Measurements from ENCODE around the gene TRIM65.

The TRIM65 gene

GRCh38 chr17:75896415-75897159 is at the start of gene TRIM65:
Gene TRIM65, minus strand, starts transcription at chr17:75896951. Its CDS starts 14 bp downstream, at chr17:75896937.
- DNase-seq: peak; percentile 80

GRCh38 chr17:75945211-75945610 is 48.5 kb upstream of the TRIM65 start:
- no peak for DNase-seq

- no peak for DNase-seq
These were observed 46.7 kb upstream of the TRIM65 start for GRCh38 chr17:75943491-75943890.

GRCh38 chr17:75942473-75942872 is 45.7 kb upstream of the TRIM65 start:
- no peak for DNase-seq

GRCh38 chr17:75941442-75941819 is 44.7 kb upstream of the TRIM65 start:
- no peak for DNase-seq

- DNase-seq: peak; percentile 88
These were observed 44.1 kb upstream of the TRIM65 start, which contains the start of gene FBF1 for GRCh38 chr17:75940727-75941441. Gene FBF1, minus strand, starts transcription at chr17:75941042. Its CDS starts 2,893 bp downstream, at chr17:75938149.

- no peak for DNase-seq
These were observed 40.9 kb upstream of the TRIM65 start for GRCh38 chr17:75937652-75938051.

GRCh38 chr17:75933808-75934207 is 37.1 kb upstream of the TRIM65 start:
- DNase-seq: no peak

GRCh38 chr17:75932852-75933251 is 36.1 kb upstream of the TRIM65 start:
- DNase-seq: no peak

GRCh38 chr17:75931062-75931461 is 34.3 kb upstream of the TRIM65 start:
- DNase-seq: no peak

- no peak for DNase-seq
These were observed 30.7 kb upstream of the TRIM65 start for GRCh38 chr17:75927286-75927922.

- DNase-seq: no peak
These were observed 29.7 kb upstream of the TRIM65 start for GRCh38 chr17:75926456-75926855.

- DNase-seq: no peak
These were observed 29.2 kb upstream of the TRIM65 start for GRCh38 chr17:75925912-75926311.

- DNase-seq: no peak
These were observed 28.4 kb upstream of the TRIM65 start for GRCh38 chr17:75925103-75925502.

- no peak for DNase-seq
These were observed 26.5 kb upstream of the TRIM65 start for GRCh38 chr17:75922963-75923874.

GRCh38 chr17:75922173-75922961 is 25.6 kb upstream of the TRIM65 start:
- DNase-seq: no peak

- DNase-seq: no peak
These were observed 24.8 kb upstream of the TRIM65 start for GRCh38 chr17:75921596-75921995.

- DNase-seq: no peak
These were observed 23.4 kb upstream of the TRIM65 start for GRCh38 chr17:75920045-75920560.

- no peak for DNase-seq
These were observed 22.9 kb upstream of the TRIM65 start for GRCh38 chr17:75919611-75920010.

GRCh38 chr17:75917917-75918445 is 21.2 kb upstream of the TRIM65 start:
- DNase-seq: no peak
